Ovary (tissue), 9 donors: ENCODE results near the gene UNC5A. TPM values are rescaled to one million over a fixed set of nuclear protein-coding genes. Genes with fewer than 3 reads are reported as not detected.

Experiments
- DNase-seq, 5 donors: peaks; one replicate each; pipeline ENCODE4 v3.0.0-alpha.2; 2019 to 2020
- H3K27ac ChIP-seq, 2 donors: fragments of 200-600 bp; one replicate each; pipeline versions ENCODE4 v1.5.1 to v1.8.0; 2019 to 2022
- H3K27me3 ChIP-seq: fragments of 200-600 bp; one replicate; pipeline ENCODE4 v1.8.0; 2022
- H3K36me3 ChIP-seq: fragments of 200-600 bp; sonication (generic); one replicate; pipeline ENCODE4 v1.5.1; 2019
- H3K4me1 ChIP-seq: one replicate; pipeline ENCODE4 v1.8.1; 2013; ENCODE audit warnings: mild to moderate bottlenecking, moderate library complexity; ENCODE audit not compliant: insufficient read depth
- H3K4me3 ChIP-seq: fragments of 200-600 bp; sonication (generic); one replicate; pipeline ENCODE4 v1.5.1; 2017
- H3K9me3 ChIP-seq, 2 donors: fragments of 200-600 bp in 1 of 2; sonication (generic) in 1 of 2; one replicate each; pipeline versions ENCODE4 v1.5.1 to v1.8.1; 2013 to 2019; ENCODE audit warnings: mild to moderate bottlenecking in 1 of 2, moderate library complexity in 1 of 2
- CTCF ChIP-seq, 3 donors: fragments of 450-650 bp in 2 of 3; fragments of 200-600 bp in 1 of 3; IDR thresholded peaks; one replicate each; pipeline versions ENCODE4 v1.5.1 to v1.8.0; 2016 to 2022; ENCODE audit warnings: antibody characterized with exemption in 3 of 3, mild to moderate bottlenecking in 1 of 3
- EP300 ChIP-seq: sonication (generic); formaldehyde crosslinking; IDR thresholded peaks from one replicate; pipeline ENCODE4 v1.6.1; 2017; ENCODE audit warnings: antibody characterized with exemption
- POLR2A ChIP-seq: fragments of 450-650 bp; IDR thresholded peaks from one replicate; pipeline ENCODE4 v1.6.1; 2017; ENCODE audit warnings: antibody characterized with exemption, mild to moderate bottlenecking, moderate library complexity
- WGBS, 3 donors: extraction: QIAGEN DNeasy Blood & Tissue Kit in 1 of 3; methylation state at CpG; one replicate each; pipeline versions ENCODE4 v1.1.5 to v1.1.7; 2013 to 2017; 5-methylcytosine and 5-hydroxymethylcytosine counted together
- intact Hi-C, 4 donors: fragments of 100-400 bp; cut with DNase I; formaldehyde crosslinking; loops; one replicate each; pipeline versions ENCODE4 v1.11.0 to v1.15.1; 2022 to 2023
- polyA plus RNA-seq, 2 donors: library from polyadenylated mRNA; stranded (reverse); fragments of 200-250 nt in 1 of 2; fragments of 350-450 nt in 1 of 2; fragmentation: Illumina TruSeq in 1 of 2; extraction: RNeasy Lipid Tissue Mini Kit (QIAGEN cat#74804) in 1 of 2; gene quantifications; one replicate each; pipeline ENCODE4 v1.2.3, GENCODE V29; 2013 to 2014
- total RNA-seq, 7 donors: library from RNA; depleted of rRNA in 2 of 7; stranded (reverse); fragments of >200 nt in 2 of 7; fragmentation: NEBNext Ultra II Directional in 3 of 7; extraction: Animal tissue kit (Norgen Biotek cat#: 25700) in 3 of 7; gene quantifications; one replicate each; pipeline versions ENCODE4 v1.1.0 to v1.2.4, GENCODE V29; 2016 to 2023
- donor health status: DM: no; HTN: no; CAD: no; lungs with moderate emphysema.
- donor health status: DM: no; HTN: no; CAD: no.
- donor health status: Bipolar disorder and iron deficiency.
- donor health status: DM: yes; HTN: yes; CAD: no.
- donor health status: DM: no; HTN: no; CAD: no.
- donor health status: DM: yes; HTN: yes; CAD: no.

UNC5A gene
- total and polyA plus RNA-seq, 9 donors, result 0.08 to 0.82 (median 0.26) TPM; not detected in 1

DNA sequence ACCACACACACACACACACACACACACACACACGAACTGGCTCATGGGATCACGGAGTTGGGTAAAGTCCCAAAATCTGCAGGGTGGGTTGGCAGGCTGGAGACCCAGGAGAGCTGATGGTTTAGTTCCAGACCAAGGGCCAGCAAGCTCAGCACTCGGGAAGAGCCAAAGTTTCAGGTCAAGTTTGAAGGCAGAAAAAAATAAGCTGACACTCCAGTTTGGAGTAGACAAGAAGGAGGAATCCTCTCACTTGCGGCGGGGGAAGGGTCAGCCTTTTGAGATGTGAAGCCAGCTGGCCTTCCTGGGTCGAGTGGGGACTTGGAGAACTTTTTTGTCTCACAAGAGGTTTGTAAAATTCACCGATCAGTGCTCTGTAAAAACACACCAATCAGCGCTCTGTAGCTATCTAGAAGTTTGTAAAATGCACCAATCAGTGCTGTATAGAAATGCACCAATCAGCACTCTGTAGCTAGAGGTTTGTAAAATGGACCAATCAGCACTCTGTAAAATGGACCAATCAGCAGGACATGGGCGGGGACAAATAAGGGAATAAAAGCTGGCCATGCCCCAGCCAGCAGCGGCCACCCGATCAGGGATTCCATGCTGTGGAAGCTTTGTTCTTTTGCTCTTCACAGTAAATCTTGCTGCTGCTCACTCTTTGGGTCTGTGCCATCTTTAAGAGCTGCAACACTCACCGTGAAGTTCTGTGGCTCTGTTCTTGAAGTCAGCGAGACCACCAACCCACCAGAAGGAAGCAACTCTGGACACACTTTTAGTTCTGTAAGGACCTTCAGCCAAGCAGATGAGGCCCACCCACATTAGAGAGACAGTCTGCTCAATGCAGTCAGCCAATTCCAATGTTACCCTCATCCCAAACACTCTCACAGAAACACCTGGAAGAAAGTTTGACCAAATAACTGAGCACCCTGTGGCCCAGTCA, 37.8 kb upstream of the UNC5A start:
- intact Hi-C loops, result no loop called here
- Histone ChIP-seq H3K27me3 (no peaks in the 10 kb centered on the region), H3K27ac (no peak overlapping the region), H3K4me1 (no peaks in the 10 kb centered on the region), H3K36me3 (no peaks in the 10 kb centered on the region), H3K9me3 (no peaks in the 10 kb centered on the region), H3K4me3 (no peak overlapping the region)
- 67 to 72% (median 71%) methylated on average over 13 of the region's 13 CpGs for WGBS, 3 donors
- TF ChIP-seq EP300, result no peak
- TF ChIP-seq CTCF (IDR thresholded peaks at IDR 0.05), result no peak
- no peak for TF ChIP-seq POLR2A
- no peak for DNase-seq

GRCh38 chr5:176773408-176774035, 36.8 kb upstream of the UNC5A start:
- intact Hi-C loops, result no loop called here
- H3K27me3 ChIP-seq, result no peaks in the 10 kb centered on the region
- 83 to 86% (median 84%) methylated on average over 16 of the region's 16 CpGs for WGBS, 3 donors
- H3K27ac ChIP-seq, result no peak overlapping the region
- no peak for TF ChIP-seq CTCF (IDR thresholded peaks at IDR 0.05)
- no peak for TF ChIP-seq EP300
- no peak for TF ChIP-seq POLR2A
- DNase-seq, result no peak
- H3K4me3 ChIP-seq, result no peak overlapping the region
- H3K9me3 ChIP-seq, result no peaks in the 10 kb centered on the region
- H3K4me1 ChIP-seq, result no peaks in the 10 kb centered on the region
- no peaks in the 10 kb centered on the region for H3K36me3 ChIP-seq

DNA sequence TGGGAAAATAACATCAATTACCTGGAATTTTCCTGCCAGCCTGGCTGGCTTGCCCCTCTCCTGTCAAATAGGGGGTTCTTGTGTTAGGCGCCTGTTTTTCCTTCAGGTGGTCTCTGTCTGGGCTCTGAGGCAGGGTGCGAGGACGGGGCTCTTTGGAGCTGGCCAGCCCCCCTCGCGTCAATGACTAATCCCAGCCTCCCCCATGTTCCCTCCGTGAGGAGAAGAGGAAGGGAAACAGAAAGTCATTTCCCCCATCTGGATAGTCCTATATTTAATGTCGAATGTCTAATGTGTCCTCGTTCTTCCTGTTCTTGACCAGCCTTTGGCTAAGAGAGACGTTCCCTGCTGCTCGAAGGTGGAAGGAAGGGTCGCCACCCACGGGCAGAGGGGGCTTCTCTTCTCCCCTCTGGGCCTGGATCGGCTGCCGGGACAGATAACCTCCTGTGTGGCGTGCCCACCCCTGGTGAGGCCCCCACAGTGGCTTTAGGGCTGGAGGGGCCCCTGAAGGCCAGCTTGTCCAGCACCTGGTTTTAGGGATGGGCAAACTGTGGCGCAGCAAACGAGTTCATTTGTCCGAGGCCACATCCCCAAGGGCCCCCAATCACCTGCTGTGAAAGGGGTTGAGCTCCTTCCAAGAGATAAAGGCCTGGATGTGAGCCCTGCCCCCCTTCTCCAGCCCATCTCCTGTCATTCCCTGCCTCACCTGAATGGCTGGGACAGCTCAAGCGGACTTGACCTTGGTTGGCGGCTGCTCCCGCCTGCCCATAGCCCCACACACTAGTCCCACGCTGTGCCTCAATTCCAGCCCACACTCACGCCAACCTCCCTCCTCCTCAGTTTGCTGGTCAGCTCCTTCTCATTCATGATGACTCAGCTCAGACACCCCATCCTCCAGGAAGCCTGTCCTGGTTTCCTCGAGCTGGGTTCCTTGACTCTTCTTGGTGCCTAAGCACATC, 35.9 kb upstream of the UNC5A start:
- TF ChIP-seq POLR2A, result no peak
- TF ChIP-seq CTCF (IDR thresholded peaks at IDR 0.05), result no peak
- no peak for TF ChIP-seq EP300
- Histone ChIP-seq H3K27me3 (no peaks in the 10 kb centered on the region), H3K36me3 (no peaks in the 10 kb centered on the region), H3K4me1 (no peaks in the 10 kb centered on the region), H3K9me3 (no peaks in the 10 kb centered on the region), H3K27ac (no peak overlapping the region), H3K4me3 (no peak overlapping the region)
- intact Hi-C loops, result no loop called here
- WGBS, 3 donors, result 19 to 27% (median 26%) methylated on average over 24 of the region's 24 CpGs
- DNase-seq, result no peak

DNA sequence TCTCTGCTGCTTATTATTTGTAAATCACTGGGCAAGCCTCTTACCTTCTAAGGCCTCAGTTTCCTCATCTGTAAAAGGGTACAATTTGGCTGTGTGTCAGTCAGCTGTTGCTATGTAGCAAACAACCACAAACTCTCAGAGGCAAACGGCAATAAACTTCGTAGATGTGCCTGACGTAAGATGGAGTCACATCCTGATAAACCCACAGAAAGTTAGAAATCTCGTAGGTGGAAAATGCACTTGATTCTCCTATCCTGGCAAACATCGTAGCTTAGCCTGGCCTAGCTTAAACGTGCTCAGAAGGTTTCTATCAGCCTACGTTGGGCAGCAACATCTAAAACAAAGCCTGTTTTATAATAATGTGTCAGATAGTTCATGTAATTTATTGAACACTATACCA, 35.0 kb upstream of the UNC5A start:
- Histone ChIP-seq H3K9me3 (no peaks in the 10 kb centered on the region), H3K27ac (no peak overlapping the region), H3K4me1 (no peaks in the 10 kb centered on the region), H3K36me3 (no peaks in the 10 kb centered on the region), H3K27me3 (no peaks in the 10 kb centered on the region), H3K4me3 (no peak overlapping the region)
- TF ChIP-seq EP300 (no peak), CTCF (IDR thresholded peaks at IDR 0.05) (no peak), POLR2A (no peak)
- 46 to 56% (median 53%) methylated on average over 7 of the region's 7 CpGs for WGBS, 3 donors
- intact Hi-C loops, result no loop called here
- no peak for DNase-seq
